Liver (tissue), 9 donors: Measurements from ENCODE around the gene NBAS. TPM values are rescaled to one million over a fixed set of nuclear protein-coding genes. Genes with fewer than 3 reads are reported as not detected.

Source experiments
- DNase-seq: peaks from one replicate; pipeline ENCODE4 v3.0.0-alpha.2; 2017; ENCODE audit warnings: low spot score
- H3K27ac ChIP-seq, 2 donors: one replicate each; pipeline ENCODE4 v1.7.0; 2013; ENCODE audit warnings: inconsistent platforms in 2 of 2, low read length in 2 of 2, control low read depth in 1 of 2, low read depth in 1 of 2, mild to moderate bottlenecking in 1 of 2
- H3K27me3 ChIP-seq, 4 donors: one replicate each; pipeline versions ENCODE4 v1.6.1 to v1.7.0; 2013; ENCODE audit warnings: low read length in 3 of 4, inconsistent platforms in 1 of 4, mild to moderate bottlenecking in 1 of 4, moderate library complexity in 1 of 4; ENCODE audit not compliant: control insufficient read depth in 4 of 4, insufficient read depth in 4 of 4
- H3K36me3 ChIP-seq, 4 donors: one replicate each; pipeline versions ENCODE4 v1.6.1 to v1.7.0; 2013; ENCODE audit warnings: low read length in 3 of 4, mild to moderate bottlenecking in 3 of 4, low read depth in 1 of 4, moderate library complexity in 1 of 4; ENCODE audit not compliant: control insufficient read depth in 4 of 4, insufficient read depth in 3 of 4
- H3K4me1 ChIP-seq, 4 donors: one replicate each; pipeline versions ENCODE4 v1.6.1 to v1.7.0; 2013; ENCODE audit warnings: low read length in 3 of 4, mild to moderate bottlenecking in 3 of 4, moderate library complexity in 1 of 4; ENCODE audit not compliant: control insufficient read depth in 4 of 4, insufficient read depth in 4 of 4
- H3K4me3 ChIP-seq, 3 donors: one replicate each; pipeline versions ENCODE4 v1.6.1 to v1.7.0; 2013; ENCODE audit warnings: low read length in 3 of 3, control low read depth in 1 of 3, low read depth in 1 of 3, mild to moderate bottlenecking in 1 of 3
- H3K9ac ChIP-seq, 2 donors: one replicate each; pipeline ENCODE4 v1.7.0; 2013; ENCODE audit warnings: low read length in 2 of 2, mild to moderate bottlenecking in 2 of 2, moderate library complexity in 2 of 2, control low read depth in 1 of 2, low read depth in 1 of 2
- H3K9me3 ChIP-seq, 4 donors: one replicate each; pipeline versions ENCODE4 v1.6.1 to v1.7.0; 2013; ENCODE audit warnings: low read length in 3 of 4; ENCODE audit not compliant: control insufficient read depth in 4 of 4
- EGR1 ChIP-seq, 2 donors: IDR thresholded peaks; 2 replicates each; pipeline ENCODE4 v1.6.1; 2016 to 2018; ENCODE audit warnings: antibody characterized with exemption in 2 of 2, low read depth in 2 of 2
- FOXA1 ChIP-seq: IDR thresholded peaks from 2 replicates; pipeline ENCODE4 v1.6.1; 2016; ENCODE audit warnings: antibody characterized with exemption
- FOXA2 ChIP-seq: IDR thresholded peaks from 2 replicates; pipeline ENCODE4 v1.6.1; 2016; ENCODE audit warnings: antibody characterized with exemption
- HNF4A ChIP-seq, 2 donors: conservative IDR thresholded peaks; 2 replicates each; pipeline ENCODE4 v1.6.1; 2016; ENCODE audit warnings: antibody characterized with exemption in 2 of 2, mild to moderate bottlenecking in 2 of 2
- HNF4G ChIP-seq: IDR thresholded peaks from 2 replicates; pipeline ENCODE4 v1.6.1; 2016; ENCODE audit warnings: antibody characterized with exemption
- JUND ChIP-seq, 2 donors: IDR thresholded peaks; 2 replicates each; pipeline ENCODE4 v1.6.1; 2016; ENCODE audit warnings: antibody characterized with exemption in 2 of 2
- RAD21 ChIP-seq, 2 donors: IDR thresholded peaks; 2 replicates each; pipeline ENCODE4 v1.6.1; 2016; ENCODE audit warnings: antibody characterized with exemption in 2 of 2, mild to moderate bottlenecking in 2 of 2
- RXRA ChIP-seq, 2 donors: IDR thresholded peaks; 2 replicates each; pipeline ENCODE4 v1.6.1; 2017 to 2018; ENCODE audit warnings: antibody characterized with exemption in 2 of 2, mild to moderate bottlenecking in 1 of 2
- SP1 ChIP-seq: IDR thresholded peaks from 2 replicates; pipeline ENCODE4 v1.6.1; 2018; ENCODE audit warnings: antibody characterized with exemption, mild to moderate bottlenecking
- YY1 ChIP-seq: IDR thresholded peaks from 2 replicates; pipeline ENCODE4 v1.6.1; 2016; ENCODE audit warnings: antibody characterized with exemption, mild to moderate bottlenecking
- WGBS: extraction: QIAGEN DNeasy Blood & Tissue Kit; methylation state at CpG from one replicate; pipeline ENCODE4 v1.1.7; 2013; 5-methylcytosine and 5-hydroxymethylcytosine counted together
- polyA plus RNA-seq, 2 donors: library from polyadenylated mRNA; stranded (reverse) in 1 of 2; unstranded in 1 of 2; fragments of 200-250 nt in 1 of 2; fragments of >200 nt in 1 of 2; fragmentation: Nextera tagmentation in 1 of 2; extraction: Ambion mirVana in 1 of 2; gene quantifications; one replicate each; pipeline versions ENCODE4 v1.2.1 to v1.2.3, GENCODE V29; 2013 to 2015
- total RNA-seq, 2 donors: library from RNA; depleted of rRNA; stranded (reverse); fragments of >200 nt; gene quantifications; one replicate each; pipeline ENCODE4 v1.2.3, GENCODE V29; 2014
- TF ChIP-seq, protein P1 (sequence below): IDR thresholded peaks from 2 replicates; pipeline ENCODE4 v1.6.1; 2016; ENCODE audit warnings: antibody characterized with exemption, mild to moderate bottlenecking
- TF ChIP-seq, protein P2 (sequence below): IDR thresholded peaks from 2 replicates; pipeline ENCODE4 v1.6.1; 2016; ENCODE audit warnings: antibody characterized with exemption
- TF ChIP-seq, protein P3 (sequence below): fragments of 150-350 bp; IDR thresholded peaks from 2 replicates; pipeline ENCODE4 v1.5.1; 2017; ENCODE audit warnings: improper control_type of control experiment, low read depth, low read length; ENCODE audit not compliant: missing input control
- TF ChIP-seq, protein P4 (sequence below): IDR thresholded peaks from 2 replicates; pipeline ENCODE4 v1.6.1; 2016; ENCODE audit warnings: antibody characterized with exemption
- TF ChIP-seq, protein P5 (sequence below): IDR thresholded peaks from 2 replicates; pipeline ENCODE4 v1.6.1; 2016; ENCODE audit warnings: antibody characterized with exemption
- donor health status: healthy.
- donor health status: healthy.
- donor health status: healthy.
- donor health status: healthy.
- donor health status: healthy.

NBAS gene
- total and polyA plus RNA-seq, 4 donors = 10.5 to 40.0 (median 18.9) TPM

DNA sequence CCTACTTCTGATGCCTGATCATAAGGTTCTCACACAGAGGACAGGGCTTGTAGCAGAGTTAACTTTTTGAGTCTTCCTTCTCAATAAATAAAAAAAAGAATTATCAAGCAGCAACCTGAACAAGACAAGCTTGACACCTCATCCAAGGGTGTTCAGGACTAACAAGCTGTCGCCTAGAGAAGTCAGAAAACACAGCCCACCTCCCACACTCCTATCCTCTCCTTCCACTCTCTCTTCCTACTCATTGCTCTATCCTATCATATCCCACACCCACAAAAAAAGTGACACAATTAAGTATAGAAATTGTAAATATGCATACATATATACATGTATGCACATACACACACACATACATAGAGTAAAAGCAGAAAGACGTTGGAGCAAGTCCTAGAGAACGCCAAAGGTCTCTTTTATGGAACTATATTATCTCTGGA, 5.4 kb downstream of the NBAS start:
- Histone ChIP-seq H3K9me3 (no peaks in the 10 kb centered on the region), H3K27ac (no peak overlapping the region), H3K4me1 (peaks cover 4 to 15% (median 12%) of the 10 kb centered on the region in 4 donors), H3K36me3 (peaks cover 0 to 15% (median 6%) of the 10 kb centered on the region in 4 donors), H3K27me3 (no peaks in the 10 kb centered on the region), H3K4me3 (no peak overlapping the region), H3K9ac (no peak overlapping the region)
- 94% methylated on average over 3 of the region's 3 CpGs for WGBS
- TF ChIP-seq, protein P1, sequence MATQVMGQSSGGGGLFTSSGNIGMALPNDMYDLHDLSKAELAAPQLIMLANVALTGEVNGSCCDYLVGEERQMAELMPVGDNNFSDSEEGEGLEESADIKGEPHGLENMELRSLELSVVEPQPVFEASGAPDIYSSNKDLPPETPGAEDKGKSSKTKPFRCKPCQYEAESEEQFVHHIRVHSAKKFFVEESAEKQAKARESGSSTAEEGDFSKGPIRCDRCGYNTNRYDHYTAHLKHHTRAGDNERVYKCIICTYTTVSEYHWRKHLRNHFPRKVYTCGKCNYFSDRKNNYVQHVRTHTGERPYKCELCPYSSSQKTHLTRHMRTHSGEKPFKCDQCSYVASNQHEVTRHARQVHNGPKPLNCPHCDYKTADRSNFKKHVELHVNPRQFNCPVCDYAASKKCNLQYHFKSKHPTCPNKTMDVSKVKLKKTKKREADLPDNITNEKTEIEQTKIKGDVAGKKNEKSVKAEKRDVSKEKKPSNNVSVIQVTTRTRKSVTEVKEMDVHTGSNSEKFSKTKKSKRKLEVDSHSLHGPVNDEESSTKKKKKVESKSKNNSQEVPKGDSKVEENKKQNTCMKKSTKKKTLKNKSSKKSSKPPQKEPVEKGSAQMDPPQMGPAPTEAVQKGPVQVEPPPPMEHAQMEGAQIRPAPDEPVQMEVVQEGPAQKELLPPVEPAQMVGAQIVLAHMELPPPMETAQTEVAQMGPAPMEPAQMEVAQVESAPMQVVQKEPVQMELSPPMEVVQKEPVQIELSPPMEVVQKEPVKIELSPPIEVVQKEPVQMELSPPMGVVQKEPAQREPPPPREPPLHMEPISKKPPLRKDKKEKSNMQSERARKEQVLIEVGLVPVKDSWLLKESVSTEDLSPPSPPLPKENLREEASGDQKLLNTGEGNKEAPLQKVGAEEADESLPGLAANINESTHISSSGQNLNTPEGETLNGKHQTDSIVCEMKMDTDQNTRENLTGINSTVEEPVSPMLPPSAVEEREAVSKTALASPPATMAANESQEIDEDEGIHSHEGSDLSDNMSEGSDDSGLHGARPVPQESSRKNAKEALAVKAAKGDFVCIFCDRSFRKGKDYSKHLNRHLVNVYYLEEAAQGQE = no peak
- no peak for TF ChIP-seq HNF4A (conservative IDR thresholded peaks at IDR 0.05)
- TF ChIP-seq FOXA1 = no peak
- TF ChIP-seq, protein P2, sequence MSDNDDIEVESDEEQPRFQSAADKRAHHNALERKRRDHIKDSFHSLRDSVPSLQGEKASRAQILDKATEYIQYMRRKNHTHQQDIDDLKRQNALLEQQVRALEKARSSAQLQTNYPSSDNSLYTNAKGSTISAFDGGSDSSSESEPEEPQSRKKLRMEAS = no peak
- no peak for TF ChIP-seq RAD21 (IDR thresholded peaks at IDR 0.05)
- no peak for TF ChIP-seq EGR1 (IDR thresholded peaks at IDR 0.05; ENCODE audit: low read depth in 2 of 2)
- no peak for TF ChIP-seq FOXA2
- TF ChIP-seq JUND (IDR thresholded peaks at IDR 0.05) = no peak
- TF ChIP-seq RXRA (IDR thresholded peaks at IDR 0.05) = no peak
- no peak for TF ChIP-seq YY1
- DNase-seq = no peak

DNA sequence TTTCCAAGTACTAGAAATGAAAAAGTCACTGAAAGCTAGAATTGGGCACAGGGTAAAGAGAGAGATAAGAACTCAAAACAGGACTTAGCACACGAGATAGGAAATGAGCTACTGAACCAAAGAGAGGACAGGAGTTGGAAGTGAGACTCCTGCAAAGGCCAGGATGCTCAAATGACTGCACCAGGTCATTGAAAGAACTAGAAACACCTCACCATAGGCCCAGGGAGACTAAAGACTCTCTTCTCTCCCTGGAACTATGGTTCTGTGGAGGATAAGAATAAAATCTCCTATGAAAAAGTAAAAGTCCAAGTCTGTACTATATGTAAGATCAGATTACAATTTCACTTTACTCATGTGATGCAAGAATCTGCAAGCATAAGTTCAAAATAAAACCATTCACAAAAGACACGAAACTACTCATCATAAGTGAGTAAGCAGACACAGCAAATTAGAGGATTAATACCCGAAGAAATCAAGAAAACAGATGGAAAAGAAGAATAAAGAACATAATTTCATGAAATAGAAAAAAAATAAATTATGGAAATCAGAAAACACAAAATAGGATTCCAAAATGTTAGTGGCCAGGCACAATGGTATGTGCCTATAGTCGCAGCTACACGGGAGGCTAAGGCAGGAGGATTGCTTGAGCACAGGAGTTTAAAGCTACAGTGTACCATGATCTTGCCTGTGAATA, 6.5 kb downstream of the NBAS start:
- 96% methylated on average over 5 of the region's 5 CpGs for WGBS

More for the DNA sequence above, 6.5 kb downstream of the NBAS start:
- H3K4me1 ChIP-seq = peaks cover 3 to 11% (median 6%) of the 10 kb centered on the region in 4 donors
- H3K9ac ChIP-seq = no peak overlapping the region
- H3K4me3 ChIP-seq = no peak overlapping the region
- H3K27me3 ChIP-seq = no peaks in the 10 kb centered on the region
- TF ChIP-seq, protein P3, sequence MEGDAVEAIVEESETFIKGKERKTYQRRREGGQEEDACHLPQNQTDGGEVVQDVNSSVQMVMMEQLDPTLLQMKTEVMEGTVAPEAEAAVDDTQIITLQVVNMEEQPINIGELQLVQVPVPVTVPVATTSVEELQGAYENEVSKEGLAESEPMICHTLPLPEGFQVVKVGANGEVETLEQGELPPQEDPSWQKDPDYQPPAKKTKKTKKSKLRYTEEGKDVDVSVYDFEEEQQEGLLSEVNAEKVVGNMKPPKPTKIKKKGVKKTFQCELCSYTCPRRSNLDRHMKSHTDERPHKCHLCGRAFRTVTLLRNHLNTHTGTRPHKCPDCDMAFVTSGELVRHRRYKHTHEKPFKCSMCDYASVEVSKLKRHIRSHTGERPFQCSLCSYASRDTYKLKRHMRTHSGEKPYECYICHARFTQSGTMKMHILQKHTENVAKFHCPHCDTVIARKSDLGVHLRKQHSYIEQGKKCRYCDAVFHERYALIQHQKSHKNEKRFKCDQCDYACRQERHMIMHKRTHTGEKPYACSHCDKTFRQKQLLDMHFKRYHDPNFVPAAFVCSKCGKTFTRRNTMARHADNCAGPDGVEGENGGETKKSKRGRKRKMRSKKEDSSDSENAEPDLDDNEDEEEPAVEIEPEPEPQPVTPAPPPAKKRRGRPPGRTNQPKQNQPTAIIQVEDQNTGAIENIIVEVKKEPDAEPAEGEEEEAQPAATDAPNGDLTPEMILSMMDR = no peak
- TF ChIP-seq YY1 (no peak), HNF4G (no peak), HNF4A (conservative IDR thresholded peaks at IDR 0.05) (no peak), RXRA (IDR thresholded peaks at IDR 0.05) (no peak), FOXA1 (no peak), FOXA2 (no peak), RAD21 (IDR thresholded peaks at IDR 0.05) (no peak), JUND (IDR thresholded peaks at IDR 0.05) (no peak), SP1 (no peak)
- TF ChIP-seq, protein P4, sequence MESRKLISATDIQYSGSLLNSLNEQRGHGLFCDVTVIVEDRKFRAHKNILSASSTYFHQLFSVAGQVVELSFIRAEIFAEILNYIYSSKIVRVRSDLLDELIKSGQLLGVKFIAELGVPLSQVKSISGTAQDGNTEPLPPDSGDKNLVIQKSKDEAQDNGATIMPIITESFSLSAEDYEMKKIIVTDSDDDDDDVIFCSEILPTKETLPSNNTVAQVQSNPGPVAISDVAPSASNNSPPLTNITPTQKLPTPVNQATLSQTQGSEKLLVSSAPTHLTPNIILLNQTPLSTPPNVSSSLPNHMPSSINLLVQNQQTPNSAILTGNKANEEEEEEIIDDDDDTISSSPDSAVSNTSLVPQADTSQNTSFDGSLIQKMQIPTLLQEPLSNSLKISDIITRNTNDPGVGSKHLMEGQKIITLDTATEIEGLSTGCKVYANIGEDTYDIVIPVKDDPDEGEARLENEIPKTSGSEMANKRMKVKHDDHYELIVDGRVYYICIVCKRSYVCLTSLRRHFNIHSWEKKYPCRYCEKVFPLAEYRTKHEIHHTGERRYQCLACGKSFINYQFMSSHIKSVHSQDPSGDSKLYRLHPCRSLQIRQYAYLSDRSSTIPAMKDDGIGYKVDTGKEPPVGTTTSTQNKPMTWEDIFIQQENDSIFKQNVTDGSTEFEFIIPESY = no peak
- TF ChIP-seq, protein P2 = no peak
- TF ChIP-seq, protein P1 = no peak
- TF ChIP-seq, protein P5, sequence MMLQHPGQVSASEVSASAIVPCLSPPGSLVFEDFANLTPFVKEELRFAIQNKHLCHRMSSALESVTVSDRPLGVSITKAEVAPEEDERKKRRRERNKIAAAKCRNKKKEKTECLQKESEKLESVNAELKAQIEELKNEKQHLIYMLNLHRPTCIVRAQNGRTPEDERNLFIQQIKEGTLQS = no peak
- DNase-seq = no peak
- peaks cover 0 to 15% (median 7%) of the 10 kb centered on the region in 4 donors for H3K36me3 ChIP-seq
- no peaks in the 10 kb centered on the region for H3K9me3 ChIP-seq
- no peak overlapping the region for H3K27ac ChIP-seq
